OCI-M2 (cell line): Measurements from ENCODE around the gene MUC22.
"Not testable (repeated sequence)": the region's sequence is repeated elsewhere in the genome, so short reads cannot be mapped to it uniquely, and the experiment has no call there.

Experiments used
- DNase-seq: peaks from one replicate; lab custom pipeline; 2025; ENCODE audit not compliant: unreplicated experiment; lab: John Stamatoyannopoulos, UW

MUC22 gene

DNA sequence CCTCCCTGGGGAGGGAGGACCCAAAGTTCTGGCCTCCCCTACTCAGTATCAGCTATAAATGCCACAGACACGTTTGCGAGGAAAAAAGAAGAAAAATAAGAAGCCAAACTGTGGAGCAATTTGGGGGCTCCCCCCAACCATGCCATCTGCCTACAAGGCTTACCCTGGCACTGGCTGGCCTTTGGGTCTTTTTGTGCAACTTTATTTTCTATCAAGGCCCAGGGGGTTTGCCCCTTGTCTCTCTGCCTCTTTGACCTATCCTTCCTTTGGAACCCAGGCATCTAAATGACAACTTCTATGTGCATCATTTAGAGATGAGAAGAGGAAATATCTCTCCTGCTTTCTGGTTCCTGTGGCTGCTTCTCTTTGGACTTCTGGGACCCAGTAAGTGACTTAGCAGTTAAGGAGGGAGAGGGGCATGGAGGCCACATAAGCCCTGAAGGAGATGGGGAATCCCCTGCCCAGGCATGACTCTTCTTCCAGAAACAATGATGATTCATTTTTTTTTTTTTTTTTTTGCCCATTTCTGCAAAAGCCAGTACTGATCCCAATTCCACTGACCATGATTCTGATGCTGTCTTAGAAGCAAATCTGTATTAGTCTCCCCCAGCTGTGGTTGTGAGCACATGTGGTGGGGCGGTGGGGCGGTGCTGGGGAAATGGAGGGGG is at the start of gene MUC22:
Gene MUC22, plus strand, starts transcription at position 82 of the 668 bp plus-strand sequence. Its CDS starts 233 bp downstream, at position 315.
- no peak for DNase-seq

DNA sequence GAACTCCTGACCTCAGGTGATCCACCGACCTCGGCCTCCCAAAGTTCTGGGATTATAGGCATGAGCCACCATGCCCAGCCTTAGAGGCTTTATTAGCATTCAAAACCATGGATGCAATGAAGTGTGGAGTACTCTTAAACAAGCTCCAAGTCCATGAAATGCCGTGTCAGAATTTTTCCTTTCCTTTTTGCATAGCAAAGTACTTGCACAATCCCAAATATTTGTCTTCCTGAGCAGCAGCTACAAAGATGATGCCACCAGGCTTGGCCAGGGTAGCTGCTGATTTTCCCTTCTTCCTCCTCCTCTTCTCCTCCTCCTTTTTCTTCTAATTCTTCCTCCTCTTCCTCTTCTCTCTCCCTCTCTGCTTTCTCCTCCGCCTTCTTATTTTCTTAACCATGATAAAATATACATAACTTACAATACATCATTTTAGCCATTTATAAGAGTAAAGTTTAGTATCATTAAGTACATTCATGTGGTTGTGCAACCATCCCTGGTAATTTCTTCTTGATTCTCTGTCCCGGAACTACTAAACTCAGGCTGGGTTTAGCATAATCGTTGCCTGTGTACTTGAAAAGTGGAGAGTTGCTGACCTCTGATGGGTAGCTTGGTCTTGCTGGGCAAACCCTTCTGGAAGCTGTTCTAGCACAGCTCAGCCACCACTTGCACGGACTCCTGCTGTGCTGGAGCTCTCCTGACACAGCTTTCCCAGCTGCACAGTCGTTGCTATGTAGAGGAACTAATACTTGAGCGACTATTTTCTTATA is 49.2 kb upstream of the MUC22 start:
- DNase-seq: no peak

DNA sequence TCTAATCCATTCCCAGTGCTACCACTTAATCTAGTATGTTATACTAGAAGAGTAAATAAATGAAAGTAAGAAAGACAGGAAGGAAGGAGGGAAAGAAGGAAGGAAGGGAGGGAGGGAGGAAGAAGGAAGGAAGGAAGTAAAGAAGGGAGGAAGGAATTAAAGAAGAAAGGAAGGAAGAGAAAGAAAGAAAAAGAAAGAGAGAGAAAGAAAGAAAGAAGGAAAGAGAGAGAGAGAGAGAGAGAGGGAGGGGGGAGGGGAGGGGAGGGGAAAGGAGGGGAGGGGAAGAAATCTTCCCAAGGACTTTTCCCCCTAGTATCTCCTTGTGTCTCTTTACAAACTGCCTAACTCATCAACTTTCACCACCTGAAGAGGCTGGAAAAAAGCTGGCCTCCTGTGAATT is 47.6 kb upstream of the MUC22 start:
- DNase-seq: no peak

DNA sequence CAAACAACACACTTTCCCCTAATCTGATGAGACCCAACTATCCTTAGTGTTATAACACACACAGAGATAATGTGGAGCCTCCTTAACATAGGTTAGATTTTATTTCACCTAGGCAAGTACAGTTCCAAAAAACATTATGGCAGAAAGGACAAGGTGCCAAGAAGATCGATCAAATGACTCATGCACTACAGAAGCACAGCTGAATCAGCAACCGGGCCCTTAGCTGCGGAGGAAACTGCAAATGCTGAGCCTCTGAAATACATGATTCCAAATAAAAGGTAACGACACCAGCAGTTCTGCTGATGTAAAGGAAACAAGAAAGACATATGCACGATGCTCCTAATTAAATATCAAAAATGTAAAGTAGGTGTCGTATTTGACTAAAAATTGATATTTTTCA is 46.6 kb upstream of the MUC22 start:
- no peak for DNase-seq

DNA sequence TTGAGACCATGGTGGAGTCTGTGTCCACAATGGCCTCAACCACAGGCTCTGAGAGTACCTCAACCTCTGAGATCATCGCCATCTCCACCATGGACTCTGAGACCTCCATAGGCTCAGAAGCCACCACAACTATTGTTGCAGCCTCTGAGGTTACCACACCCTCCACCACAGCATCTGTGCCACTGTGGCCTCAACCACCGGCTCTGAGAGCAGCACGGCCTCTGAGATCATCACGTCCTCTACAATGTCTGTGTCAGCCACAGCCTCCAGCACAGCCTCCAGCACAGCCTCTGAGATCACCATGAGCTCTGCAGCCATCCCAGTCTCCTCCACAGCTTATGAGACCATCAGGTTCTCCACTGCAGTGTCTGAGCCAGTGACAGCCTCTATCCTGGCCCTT is 46.2 kb upstream of the MUC22 start:
- no peak for DNase-seq

DNA sequence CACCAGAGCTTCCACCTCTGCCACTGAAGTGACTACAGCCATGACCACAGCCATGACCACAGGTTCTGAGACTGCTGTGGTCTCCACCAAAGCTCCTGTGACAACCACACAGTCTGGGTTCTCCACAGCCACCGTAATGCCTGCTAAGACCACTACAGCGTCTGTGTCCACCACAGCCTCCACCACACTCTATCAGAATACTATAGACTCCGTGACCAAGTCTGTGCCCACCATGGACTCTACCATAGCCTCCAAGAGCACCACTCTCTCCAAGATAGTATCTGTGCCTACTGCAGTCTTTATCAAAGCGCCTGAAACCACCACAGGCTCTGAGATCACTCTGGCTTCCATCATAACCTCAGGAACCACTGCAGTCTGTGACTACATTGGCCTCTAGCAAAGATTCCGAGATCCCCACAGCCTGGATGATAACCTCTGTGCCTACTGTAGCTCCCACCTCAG is 45.1 kb upstream of the MUC22 start:
- no peak for DNase-seq

DNA sequence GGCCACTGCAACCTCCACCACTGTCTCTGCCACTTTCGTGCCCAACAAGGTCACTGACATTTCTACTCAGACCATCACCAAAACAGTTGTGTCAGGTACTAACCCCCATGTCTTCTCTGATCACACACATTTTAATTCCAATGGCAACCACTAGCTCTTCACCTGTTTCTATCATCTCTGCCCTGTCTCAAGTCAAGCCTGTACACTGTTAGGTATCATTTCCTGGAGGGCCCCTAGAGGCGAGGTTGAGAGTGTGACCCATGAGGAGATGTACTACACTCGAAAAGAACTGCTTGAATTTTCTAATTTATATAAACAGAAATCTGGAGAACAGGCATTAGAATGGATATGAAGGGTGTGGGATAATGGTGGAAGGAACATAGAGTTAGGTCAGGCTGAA is 44.1 kb upstream of the MUC22 start:
- no peak for DNase-seq

DNA sequence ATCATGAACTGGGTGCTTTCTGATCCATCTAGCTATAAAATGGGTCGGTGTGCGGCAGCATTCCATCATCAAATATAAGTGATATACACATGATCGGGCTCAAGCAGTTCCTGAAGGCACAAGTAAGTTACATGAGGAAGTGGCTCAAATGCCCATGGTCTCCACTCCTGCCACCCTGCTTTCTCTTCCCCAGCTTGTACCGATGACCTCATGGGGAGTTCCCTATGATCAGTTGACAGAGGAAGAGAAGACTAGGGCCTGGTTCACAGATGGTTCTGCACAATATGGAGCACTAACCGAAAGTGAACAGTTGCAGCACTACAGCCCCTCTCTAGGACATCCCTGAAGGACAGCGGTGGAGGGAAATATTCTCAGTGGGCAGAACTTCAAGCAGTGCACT is 41.1 kb upstream of the MUC22 start:
- DNase-seq: not testable (repeated sequence)

DNA sequence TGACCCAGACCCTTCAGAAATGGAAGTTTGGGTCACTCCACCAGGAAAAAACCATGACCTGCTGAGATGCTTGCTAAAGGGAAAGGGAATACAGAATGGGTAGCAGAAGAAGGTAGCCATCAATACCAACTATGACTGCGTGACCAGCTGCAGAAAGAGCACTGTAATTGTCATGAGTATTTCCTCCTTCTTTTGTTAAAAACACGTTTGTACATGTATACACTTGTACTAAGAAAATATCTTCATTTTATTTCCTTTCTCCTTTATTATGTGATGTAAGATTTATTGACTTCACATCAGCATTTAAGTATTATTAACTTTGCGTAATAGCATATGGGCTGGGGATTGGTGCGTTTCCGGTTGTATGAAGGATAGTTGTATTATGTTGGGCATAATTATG is 39.3 kb upstream of the MUC22 start:
- DNase-seq: no peak

DNA sequence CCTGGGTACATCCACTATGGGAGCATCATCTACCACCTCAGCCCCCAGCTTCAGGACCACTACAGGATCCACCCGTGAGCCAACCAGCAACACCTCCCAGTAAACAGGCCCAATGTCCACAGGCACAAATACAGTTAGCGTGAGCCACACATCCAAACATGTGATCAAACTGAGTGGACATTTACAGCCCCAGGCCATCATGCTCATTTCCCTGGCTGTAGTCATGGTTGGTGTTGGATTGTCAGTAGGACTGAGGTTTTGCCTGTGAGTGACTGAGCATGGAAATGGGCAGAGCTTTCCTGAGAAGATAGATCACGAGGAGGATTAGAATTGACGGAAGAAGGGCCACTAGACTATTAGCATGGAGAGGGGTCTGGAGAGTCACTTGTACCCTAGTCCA is 37.5 kb upstream of the MUC22 start:
- DNase-seq: no peak

DNA sequence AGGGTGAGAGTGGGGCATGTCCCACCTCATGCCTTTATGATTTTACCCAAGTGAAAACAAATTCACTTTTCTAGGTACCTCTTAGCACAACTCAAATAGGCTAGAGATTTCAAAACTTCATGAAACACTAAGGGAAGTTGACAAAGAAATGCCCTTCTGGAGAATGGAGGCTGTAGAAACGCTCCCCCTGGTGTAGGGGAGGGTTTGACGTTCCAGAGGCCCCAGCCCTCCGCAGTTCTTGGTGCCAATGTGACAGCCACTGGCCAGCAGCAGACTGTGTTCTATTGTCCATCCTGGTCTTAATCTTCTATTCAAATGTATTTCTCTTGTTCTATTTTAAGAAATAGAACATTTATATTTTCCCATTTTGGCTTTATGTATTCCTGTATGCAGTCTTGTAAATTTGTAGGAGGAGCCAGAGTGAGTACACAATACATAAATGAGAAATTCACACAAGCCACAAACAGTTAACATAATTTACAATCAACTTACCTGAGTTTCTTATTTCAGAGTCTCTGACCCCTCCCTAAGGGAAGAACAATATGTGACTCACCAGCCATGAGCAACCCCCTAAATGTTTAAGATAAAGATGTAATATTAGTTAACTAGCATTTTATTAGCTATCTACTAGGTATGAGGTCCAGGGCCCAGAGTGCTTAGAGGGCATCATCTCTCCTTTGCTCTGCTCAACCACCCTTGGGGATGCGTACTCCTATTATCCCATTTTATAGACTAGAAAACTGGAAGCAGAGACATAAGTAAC is 35.6 kb upstream of the MUC22 start:
- DNase-seq: no peak

DNA sequence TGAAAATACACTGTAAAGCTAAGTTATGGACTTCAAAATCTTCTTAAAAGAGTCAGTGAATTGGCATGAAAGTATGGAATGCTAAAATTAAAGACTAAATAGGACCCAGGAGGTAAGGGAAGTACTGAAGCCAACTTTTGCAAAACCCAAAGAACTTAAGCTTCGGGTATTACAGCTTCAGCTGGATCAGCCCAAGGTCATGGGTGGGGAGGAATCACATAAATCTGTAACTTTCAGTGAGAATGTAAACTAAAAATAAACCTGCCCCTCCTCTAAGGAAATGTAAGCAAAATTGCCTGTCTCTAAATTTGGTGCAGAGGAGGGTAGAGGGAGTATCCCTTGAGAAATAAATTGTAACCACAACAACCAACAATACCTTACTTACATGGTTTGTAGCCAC is 31.1 kb upstream of the MUC22 start:
- no peak for DNase-seq

DNA sequence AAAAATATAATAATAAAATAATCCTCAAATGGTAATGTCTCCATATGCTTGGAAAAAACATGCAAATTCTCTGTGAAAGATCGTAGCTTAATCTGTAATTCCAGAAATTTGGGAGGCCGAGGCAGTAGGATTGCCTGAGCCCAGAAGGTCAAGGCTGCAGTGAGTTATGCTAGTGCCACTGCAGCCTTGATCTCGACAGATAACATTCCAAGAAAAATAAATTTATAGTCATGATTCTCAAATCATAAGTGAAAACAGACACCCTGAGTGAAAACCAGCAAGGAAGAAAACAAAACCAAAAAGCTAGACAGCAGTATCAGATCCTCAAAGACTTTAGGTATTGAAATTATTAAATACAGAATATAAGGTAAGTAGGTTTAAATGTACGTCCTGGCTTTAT is 30.6 kb upstream of the MUC22 start:
- DNase-seq: no peak

DNA sequence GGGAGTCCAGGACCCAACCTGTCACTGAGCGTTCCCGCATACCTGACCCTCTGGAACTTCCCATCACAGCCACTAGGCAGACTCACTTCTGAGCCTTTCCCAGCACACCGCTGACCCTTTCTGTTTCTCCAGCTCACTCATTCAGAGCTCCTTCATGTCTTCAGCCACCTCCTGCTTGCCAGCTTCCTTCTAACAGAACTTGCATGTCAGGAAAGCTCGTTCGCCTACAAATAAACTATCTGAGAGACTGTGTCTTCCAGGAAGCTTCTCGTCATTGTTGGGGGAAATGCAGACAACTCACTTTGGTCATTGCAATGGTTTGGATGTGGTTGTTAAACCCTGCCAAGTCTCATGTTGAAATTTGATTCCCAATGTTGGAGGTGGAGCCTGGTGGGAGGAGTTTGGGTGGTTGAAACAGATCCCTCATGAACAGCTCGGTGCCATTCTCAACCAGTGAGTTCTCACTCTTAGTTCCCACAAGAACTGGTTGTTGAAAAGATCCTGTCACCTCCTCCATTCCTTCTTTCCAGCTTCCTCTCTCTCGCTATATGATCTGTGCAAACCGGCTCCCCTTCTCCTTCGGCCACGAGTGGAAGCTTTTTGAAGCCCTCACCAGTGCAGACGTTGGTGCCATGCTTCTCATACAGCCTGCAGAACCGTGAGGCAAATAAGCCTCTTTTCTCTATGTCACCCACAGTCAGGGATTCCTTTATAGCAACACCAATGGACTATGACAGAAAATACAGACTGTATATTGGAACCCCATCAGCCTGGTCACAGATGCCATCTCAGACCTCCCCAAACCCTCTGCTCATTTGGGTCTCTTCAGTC is 28.1 kb upstream of the MUC22 start:
- DNase-seq: no peak

DNA sequence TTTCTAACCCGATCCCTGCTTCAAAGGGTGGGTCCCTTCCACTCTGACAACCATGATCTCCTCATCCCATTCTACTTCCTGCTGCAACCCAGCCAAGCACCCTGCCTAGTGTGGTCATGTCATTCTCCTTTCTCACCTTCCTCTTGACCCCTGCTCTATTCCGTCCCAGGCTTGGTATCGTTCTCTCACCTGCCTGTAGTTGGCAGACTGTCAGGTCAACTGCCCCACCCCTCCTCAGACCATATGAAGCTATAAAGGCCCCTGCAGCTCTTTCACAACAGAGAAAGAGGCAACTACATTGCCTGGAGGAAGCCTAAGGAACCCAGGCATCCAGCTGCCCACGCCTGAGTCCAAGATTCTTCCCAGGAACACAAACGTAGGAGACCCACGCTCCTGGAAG is 26.8 kb upstream of the MUC22 start, which contains the start of gene MUC21:
Gene MUC21, plus strand, starts transcription at position 280 of the 400 bp plus-strand sequence. CDS start 241 bp downstream, outside the sequence.
- DNase-seq: no peak

DNA sequence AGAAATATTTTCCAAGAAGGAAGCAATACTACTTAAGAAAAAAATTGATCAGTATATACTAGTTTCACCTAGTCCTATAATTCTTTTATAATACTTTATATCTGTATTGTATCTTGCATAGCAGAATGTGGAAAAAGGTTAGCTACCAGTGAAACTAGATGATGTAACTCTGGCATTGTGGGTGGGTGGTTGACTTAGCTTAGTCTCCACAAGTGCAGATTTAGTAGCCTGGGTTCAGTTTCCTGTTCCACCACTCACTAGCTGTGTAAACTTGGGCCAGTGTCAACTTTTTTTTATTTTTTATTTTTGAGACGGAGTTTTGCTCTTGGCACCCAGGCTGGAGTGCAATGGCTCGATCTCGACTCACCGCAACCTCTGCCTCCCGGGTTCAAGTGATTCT is 24.8 kb upstream of the MUC22 start:
- DNase-seq: no peak

DNA sequence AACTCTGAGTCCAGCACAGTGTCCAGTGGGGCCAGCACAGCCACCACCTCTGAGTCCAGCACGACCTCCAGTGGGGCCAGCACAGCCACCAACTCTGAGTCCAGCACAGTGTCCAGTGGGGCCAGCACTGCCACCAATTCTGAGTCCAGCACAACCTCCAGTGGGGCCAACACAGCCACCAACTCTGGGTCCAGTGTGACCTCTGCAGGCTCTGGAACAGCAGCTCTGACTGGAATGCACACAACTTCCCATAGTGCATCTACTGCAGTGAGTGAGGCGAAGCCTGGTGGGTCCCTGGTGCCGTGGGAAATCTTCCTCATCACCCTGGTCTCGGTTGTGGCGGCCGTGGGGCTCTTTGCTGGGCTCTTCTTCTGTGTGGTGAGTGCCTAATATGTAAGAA is 23.0 kb upstream of the MUC22 start:
- no peak for DNase-seq

DNA sequence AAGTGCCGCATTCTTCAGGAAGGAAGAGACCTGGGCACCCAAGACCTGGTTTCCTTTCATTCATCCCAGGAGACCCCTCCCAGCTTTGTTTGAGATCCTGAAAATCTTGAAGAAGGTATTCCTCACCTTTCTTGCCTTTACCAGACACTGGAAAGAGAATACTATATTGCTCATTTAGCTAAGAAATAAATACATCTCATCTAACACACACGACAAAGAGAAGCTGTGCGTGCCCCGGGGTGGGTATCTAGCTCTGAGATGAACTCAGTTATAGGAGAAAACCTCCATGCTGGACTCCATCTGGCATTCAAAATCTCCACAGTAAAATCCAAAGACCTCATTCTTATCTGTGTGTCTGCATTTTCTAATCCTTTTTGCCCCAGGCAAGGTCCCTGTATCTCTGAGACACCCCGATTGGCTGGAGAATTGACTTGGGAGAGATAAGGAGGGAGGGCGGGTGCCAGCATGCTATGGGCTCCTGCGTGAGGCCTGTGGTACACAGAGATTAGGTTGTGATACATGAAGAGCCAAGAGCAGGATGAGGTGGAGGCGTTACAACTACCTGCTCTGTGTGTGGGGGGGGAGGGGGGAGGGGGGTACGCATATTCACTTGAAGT is 22.0 kb upstream of the MUC22 start:
- no peak for DNase-seq

DNA sequence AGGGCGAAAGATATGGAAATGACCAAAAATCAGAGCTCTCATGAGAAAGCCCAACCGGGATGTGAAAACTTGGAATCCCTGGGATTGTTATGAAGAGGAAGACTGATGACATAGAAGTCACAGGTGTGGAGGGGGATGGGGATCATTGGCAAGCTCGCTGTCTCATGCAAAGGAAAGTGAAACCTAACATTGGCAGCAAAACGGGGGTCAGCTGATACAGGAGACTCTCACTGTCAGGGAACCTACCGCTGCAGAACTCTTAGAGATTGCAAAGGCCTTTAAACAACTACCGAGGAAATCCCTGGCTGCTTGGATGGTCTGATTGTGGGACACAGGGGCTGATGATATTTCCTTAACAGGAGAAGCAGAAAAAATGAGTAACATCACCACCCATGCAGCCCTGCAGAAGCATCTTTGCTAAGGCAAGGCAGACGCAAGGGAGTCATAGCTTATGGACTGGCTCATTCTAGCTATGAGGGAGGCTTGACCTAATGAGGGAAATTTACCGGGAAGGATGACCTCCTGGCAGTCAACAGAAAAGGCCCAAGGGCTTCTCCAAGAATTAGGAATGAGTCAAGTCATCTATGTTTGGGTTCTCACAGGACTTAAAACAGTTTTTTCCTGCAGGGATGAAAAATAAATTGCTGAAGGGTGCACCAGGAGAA is 19.7 kb upstream of the MUC22 start:
- no peak for DNase-seq

DNA sequence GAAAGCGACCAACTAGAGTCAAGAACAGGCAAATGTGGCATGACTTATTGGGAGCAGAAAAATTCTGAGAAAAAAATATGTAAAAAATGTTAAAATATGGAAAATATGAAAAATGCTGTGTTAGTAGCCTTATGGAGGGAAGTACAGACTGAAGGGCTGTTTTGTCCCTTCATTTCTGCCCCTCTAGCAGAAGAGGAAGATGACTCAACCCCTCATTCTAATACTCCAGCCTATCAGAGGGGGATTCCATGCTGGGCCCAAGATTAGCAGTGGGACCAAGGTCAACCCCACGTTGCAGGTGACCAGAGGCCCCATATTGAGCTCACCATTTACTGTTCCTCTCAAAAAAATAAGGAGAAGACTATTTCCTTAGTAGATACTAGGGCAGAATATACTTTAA is 18.4 kb upstream of the MUC22 start:
- no peak for DNase-seq
